PC-9 (cell line): Measurements from ENCODE around the gene PLCE1. TPM values are rescaled to one million over a fixed set of nuclear protein-coding genes. Genes with fewer than 3 reads are reported as not detected.

Experiments used
- BruUV-seq: library from RNA; stranded (reverse); fragments of 400-500 nt; replicated peaks from 2 replicates; lab custom pipeline; 2021; lab: Mats Ljungman, UMichigan
- CTCF ChIA-PET: fragments of 300-600 bp; sonication (Branson Sonifier 250); formaldehyde crosslinking; loops from one replicate; lab custom pipeline; 2022; ENCODE audit warnings: antibody characterized with exemption; lab: Charles Lee
- POLR2A ChIA-PET: fragments of 300-600 bp; sonication (Branson Sonifier 250); formaldehyde crosslinking; loops from one replicate; lab custom pipeline; 2022; ENCODE audit warnings: antibody characterized with exemption; ENCODE audit not compliant: unreplicated experiment; lab: Charles Lee
- DNase-seq, 2 experiments: peaks; one replicate each; pipeline versions ENCODE4 v3.0.0 to v3.0.0-alpha.2; 2015 to 2022; ENCODE audit warnings: mixed read lengths in 1 of 2
- H2AFZ ChIP-seq: fragments of 200-600 bp; sonication (generic); 2 replicates; pipeline ENCODE4 v1.8.1; 2017; ENCODE audit warnings: antibody characterized with exemption
- H3F3A ChIP-seq: fragments of 200-600 bp; sonication (generic); 2 replicates; pipeline ENCODE4 v1.8.1; 2017; ENCODE audit warnings: antibody characterized with exemption, mild to moderate bottlenecking, low read depth; ENCODE audit not compliant: insufficient read depth
- H3K27ac ChIP-seq: fragments of 200-600 bp; sonication (generic); 2 replicates; pipeline ENCODE4 v1.6.1; 2016; ENCODE audit warnings: mixed run types
- H3K27me3 ChIP-seq: fragments of 200-600 bp; sonication (generic); 2 replicates; pipeline ENCODE4 v1.6.1; 2016; ENCODE audit warnings: low read depth, mixed run types; ENCODE audit not compliant: insufficient read depth
- H3K36me3 ChIP-seq: fragments of 200-600 bp; sonication (generic); 2 replicates; pipeline ENCODE4 v1.6.1; 2016; ENCODE audit warnings: low read depth, mixed run types
- H3K4me1 ChIP-seq: fragments of 200-600 bp; sonication (generic); replicated peaks from 2 replicates; pipeline ENCODE4 v1.6.1; 2016; ENCODE audit warnings: mixed run types; ENCODE audit not compliant: insufficient read depth
- H3K4me2 ChIP-seq: fragments of 200-600 bp; sonication (generic); 2 replicates; pipeline ENCODE4 v1.6.1; 2017; ENCODE audit warnings: mixed run types
- H3K4me3 ChIP-seq: fragments of 200-600 bp; sonication (generic); 2 replicates; pipeline ENCODE4 v1.6.1; 2016; ENCODE audit warnings: mixed run types
- H3K79me2 ChIP-seq: fragments of 200-600 bp; sonication (generic); 2 replicates; pipeline ENCODE4 v1.6.1; 2017; ENCODE audit warnings: low read depth, mixed run types
- H3K9me2 ChIP-seq: fragments of 200-600 bp; sonication (generic); 2 replicates; pipeline ENCODE4 v1.8.1; 2017; ENCODE audit warnings: mild to moderate bottlenecking; ENCODE audit not compliant: insufficient read depth
- H3K9me3 ChIP-seq: fragments of 200-600 bp; sonication (generic); 2 replicates; pipeline ENCODE4 v1.8.1; 2016; ENCODE audit warnings: low read depth; ENCODE audit not compliant: insufficient read depth
- H4K20me1 ChIP-seq: fragments of 200-600 bp; sonication (generic); 2 replicates; pipeline ENCODE4 v1.8.1; 2017; ENCODE audit not compliant: insufficient read depth
- EZH2 ChIP-seq: fragments of 200-600 bp; sonication (generic); IDR thresholded peaks from 2 replicates; pipeline ENCODE4 v1.8.0; 2017; ENCODE audit warnings: antibody characterized with exemption, low read depth
- intact Hi-C: fragments of 100-400 bp; cut with micrococcal nuclease; formaldehyde crosslinking; loops from one replicate; pipeline ENCODE4 v1.10.0; 2022; ENCODE audit not compliant: unreplicated experiment
- total RNA-seq: library from RNA; stranded (reverse); gene quantifications from 2 replicates; pipeline ENCODE4 v1.2.3, GENCODE V29; 2021
- TF ChIP-seq, protein P1 (sequence below): fragments of 200-600 bp; sonication (generic); conservative IDR thresholded peaks from 2 replicates; pipeline ENCODE4 v1.6.1; 2017; ENCODE audit warnings: mixed run types, antibody characterized with exemption, mild to moderate bottlenecking, moderate library complexity

The PLCE1 gene
- total RNA-seq, 1 experiment from 2014 or later, result 15.2 TPM

DNA sequence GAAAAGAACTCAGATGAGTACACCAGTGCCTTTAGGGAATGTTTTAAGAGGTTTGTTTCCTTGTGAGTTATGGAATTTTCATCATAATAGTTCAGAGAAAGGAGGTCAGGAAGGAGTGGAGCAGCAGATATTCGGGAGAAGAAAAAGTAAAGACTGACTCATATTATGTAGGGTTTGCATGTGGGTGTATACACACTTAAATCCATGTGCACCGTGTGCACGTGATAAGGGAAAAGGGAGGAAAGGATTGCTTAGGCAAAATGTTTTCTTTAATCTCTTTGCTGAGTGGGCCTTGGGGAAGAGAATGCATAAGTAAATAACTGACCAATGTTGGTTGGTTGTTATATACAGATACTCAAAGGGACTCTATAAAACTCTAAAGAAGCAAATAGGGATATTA lies 30.2 kb downstream of the PLCE1 start:
- no peak overlapping the region for H2AFZ ChIP-seq
- no peak for DNase-seq

DNA sequence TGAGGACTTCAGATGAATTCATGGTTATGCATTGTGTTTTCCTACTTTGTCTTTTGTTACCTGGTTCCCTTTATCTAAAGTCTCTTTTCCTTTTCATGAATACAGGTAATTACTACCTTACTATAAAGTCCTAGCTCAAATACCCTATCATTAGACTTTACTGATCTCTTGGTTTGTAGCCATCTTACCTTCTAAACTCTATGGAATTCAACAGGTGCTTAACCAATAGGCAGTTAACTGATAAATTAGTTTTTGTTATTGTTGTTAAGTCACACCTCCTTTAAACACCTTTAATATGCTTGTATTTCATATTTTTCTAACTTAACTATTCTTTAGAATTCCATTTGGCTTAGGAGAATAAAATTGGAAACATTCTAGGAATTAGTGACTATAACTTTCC lies 30.7 kb downstream of the PLCE1 start:
- Histone ChIP-seq H3K4me3 (no peak overlapping the region), H3K4me2 (no peak overlapping the region), H3K9me3 (peaks cover 8% of the 10 kb centered on the region; the same call in 1 of the 2 replicates), H3F3A (no peaks in the 10 kb centered on the region), H3K4me1 (no peaks in the 10 kb centered on the region), H3K36me3 (no peaks in the 10 kb centered on the region), H2AFZ (no peak overlapping the region), H3K9me2 (no peaks in the 10 kb centered on the region), H3K79me2 (no peaks in the 10 kb centered on the region), H3K27ac (no peak overlapping the region), H4K20me1 (no peaks in the 10 kb centered on the region), H3K27me3 (no peaks in the 10 kb centered on the region)
- ChIA-PET POLR2A (no interaction called here), CTCF (no interaction called here)
- intact Hi-C loops, result no loop called here
- no TSS peak for BruUV-seq
- TF ChIP-seq, protein P1, sequence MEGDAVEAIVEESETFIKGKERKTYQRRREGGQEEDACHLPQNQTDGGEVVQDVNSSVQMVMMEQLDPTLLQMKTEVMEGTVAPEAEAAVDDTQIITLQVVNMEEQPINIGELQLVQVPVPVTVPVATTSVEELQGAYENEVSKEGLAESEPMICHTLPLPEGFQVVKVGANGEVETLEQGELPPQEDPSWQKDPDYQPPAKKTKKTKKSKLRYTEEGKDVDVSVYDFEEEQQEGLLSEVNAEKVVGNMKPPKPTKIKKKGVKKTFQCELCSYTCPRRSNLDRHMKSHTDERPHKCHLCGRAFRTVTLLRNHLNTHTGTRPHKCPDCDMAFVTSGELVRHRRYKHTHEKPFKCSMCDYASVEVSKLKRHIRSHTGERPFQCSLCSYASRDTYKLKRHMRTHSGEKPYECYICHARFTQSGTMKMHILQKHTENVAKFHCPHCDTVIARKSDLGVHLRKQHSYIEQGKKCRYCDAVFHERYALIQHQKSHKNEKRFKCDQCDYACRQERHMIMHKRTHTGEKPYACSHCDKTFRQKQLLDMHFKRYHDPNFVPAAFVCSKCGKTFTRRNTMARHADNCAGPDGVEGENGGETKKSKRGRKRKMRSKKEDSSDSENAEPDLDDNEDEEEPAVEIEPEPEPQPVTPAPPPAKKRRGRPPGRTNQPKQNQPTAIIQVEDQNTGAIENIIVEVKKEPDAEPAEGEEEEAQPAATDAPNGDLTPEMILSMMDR, result no peak
- no peak for TF ChIP-seq EZH2
- no peak for DNase-seq

More for the DNA sequence above, 30.2 kb downstream of the PLCE1 start:
- Histone ChIP-seq H3K36me3 (no peaks in the 10 kb centered on the region), H4K20me1 (no peaks in the 10 kb centered on the region), H3K27ac (no peak overlapping the region), H3K4me3 (no peak overlapping the region), H3F3A (no peaks in the 10 kb centered on the region), H3K4me2 (no peak overlapping the region), H3K79me2 (no peaks in the 10 kb centered on the region), H3K27me3 (no peaks in the 10 kb centered on the region), H3K9me3 (peaks cover 8% of the 10 kb centered on the region; the same call in 1 of the 2 replicates), H3K9me2 (no peaks in the 10 kb centered on the region), H3K4me1 (no peaks in the 10 kb centered on the region)
- ChIA-PET POLR2A (no interaction called here), CTCF (no interaction called here)
- no TSS peak for BruUV-seq
- intact Hi-C loops, result no loop called here
- TF ChIP-seq, protein P1, result no peak
- TF ChIP-seq EZH2, result no peak

DNA sequence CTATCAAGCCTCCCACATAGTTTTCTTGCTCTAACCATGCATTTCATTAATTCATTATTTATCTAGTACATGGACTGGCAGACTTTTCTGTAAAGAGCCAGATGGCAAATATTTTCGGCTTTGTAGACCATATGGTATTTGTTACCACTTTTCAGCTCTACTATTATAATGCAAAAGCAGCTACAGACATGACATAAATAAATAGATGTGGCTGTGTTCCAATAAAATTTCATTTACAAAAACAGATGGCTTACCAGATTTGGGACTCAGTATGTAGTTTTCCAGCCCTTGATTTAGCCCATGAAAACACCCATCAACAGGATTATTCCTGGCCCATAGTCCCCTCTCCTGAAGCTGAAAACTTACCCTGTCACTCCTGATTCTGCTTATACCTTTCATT lies 32.1 kb downstream of the PLCE1 start:
- no peaks in the 10 kb centered on the region for H3K36me3 ChIP-seq
- H3K4me3 ChIP-seq, result no peak overlapping the region
- H3K4me2 ChIP-seq, result no peak overlapping the region
- peaks cover 16% of the 10 kb centered on the region; the same call in 1 of the 2 replicates for H3K9me3 ChIP-seq
- DNase-seq, result no peak
- BruUV-seq, result no TSS peak
- H3K79me2 ChIP-seq, result no peaks in the 10 kb centered on the region
- CTCF ChIA-PET, result no interaction called here
- intact Hi-C loops, result no loop called here
- no peaks in the 10 kb centered on the region for H3K9me2 ChIP-seq
- no peaks in the 10 kb centered on the region for H3K4me1 ChIP-seq
- no peak for TF ChIP-seq EZH2
- TF ChIP-seq, protein P1, result no peak
- no peaks in the 10 kb centered on the region for H3F3A ChIP-seq
- POLR2A ChIA-PET, result no interaction called here
- H4K20me1 ChIP-seq, result no peaks in the 10 kb centered on the region
- no peak overlapping the region for H2AFZ ChIP-seq
- no peak overlapping the region for H3K27ac ChIP-seq
- H3K27me3 ChIP-seq, result no peaks in the 10 kb centered on the region
